NCI-H146 treated with DMSO at 0.1 percent for 48 hours (cell line): Measurements from ENCODE around the gene TRMT112.
"Not testable (repeated sequence)": the region's sequence is repeated elsewhere in the genome, so short reads cannot be mapped to it uniquely, and the experiment has no call there.

ENCODE experiments used
- DNase-seq: peaks from one replicate; lab custom pipeline; 2025; ENCODE audit not compliant: unreplicated experiment; lab: John Stamatoyannopoulos, UW

TRMT112 gene

DNA sequence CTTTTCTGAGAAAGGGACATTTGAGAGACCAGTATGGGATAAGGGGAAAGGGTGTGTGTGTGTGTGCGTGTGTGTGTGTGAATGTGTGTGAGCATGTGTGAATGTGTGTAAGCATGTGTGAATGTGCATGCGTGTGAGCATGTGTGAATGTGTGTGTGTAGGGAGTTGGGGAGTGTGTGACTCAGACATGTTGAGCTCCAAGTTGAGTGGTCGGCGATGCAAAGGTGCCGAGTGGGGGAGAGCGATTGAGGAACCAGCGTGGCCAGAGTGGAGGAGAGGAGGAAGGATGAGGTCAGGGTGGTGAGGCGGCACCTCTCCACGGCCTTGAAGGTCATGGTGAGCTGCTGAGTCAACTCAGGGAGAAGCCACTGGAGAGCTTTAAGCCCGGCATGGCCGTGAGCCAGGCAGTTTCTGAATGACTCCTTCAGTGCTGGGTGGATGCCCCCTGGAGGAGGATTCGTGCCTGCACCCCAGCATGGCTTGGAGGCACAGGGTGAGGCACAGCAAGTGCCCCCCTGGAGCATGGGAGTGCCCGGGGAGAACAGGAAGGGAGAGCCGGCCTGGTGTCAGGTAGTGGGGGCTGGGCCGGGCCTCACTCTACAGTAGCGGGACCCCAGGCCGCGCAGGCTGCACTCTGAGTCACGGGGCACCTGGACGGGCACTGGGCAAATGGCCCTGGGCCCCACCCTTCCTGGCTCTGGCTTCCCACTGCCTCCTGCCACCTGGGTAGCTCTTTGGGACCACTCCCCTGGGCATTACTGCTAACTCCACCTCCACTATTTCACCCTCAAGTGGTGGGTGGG lies 14.4 kb upstream of the TRMT112 start:
- no peak for DNase-seq

DNA sequence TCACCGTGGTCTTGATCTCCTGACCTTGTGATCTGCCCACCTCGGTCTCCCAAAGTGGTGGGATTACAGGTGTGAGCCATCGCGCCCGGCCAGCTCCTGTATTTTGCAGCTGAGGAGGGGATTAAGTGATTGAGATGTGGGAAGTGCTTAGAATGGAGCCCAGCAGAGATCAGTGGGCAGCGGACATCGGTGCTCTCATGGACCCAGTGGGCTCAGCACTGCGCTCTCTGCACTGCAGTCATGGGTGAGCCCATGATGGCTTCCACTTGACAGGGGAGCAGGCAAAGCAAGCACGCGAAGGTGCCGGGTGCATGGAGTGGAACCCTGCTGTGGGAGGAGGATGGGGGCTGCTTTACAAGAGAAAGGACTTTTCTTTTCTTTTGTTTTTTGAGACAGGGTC lies 13.5 kb upstream of the TRMT112 start:
- DNase-seq = no peak

DNA sequence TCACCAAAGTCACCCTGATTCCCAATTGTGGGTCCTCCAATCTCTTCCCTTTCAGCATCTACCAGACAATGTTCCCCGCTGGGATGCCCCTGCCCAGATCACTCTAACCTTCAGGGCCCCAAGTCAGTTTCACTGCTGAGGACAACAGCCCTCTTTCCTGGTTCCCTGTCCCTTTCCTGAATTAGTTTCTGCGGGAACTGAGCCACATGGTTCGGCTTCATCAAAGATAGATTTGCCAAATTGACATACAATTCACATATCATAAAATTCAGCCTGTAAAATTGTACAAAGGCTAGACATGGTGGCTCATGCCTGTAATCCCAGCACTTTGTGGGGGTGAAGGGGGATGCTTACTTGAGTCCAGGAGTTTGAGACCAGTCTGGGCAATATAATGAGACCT lies 10.6 kb upstream of the TRMT112 start:
- DNase-seq = no peak

DNA sequence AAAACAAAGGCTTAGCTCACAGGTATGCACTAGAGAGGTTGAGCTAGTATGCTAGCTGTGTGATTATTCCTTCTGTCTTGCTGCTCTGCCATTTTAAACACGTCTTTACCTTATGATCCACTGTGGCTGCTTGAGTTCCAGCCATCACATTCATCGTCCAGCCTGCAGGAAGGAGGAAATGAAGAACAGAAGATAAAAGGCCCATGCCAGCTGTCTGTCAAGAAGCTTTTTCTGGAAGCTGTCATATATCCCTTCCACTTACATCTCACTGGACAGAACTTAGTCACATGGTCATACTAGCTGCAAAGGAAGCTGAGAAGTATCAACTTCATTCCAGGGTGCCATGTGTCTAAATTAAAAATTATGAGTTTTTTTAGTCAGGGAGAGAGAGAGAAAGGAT lies 10.0 kb upstream of the TRMT112 start:
- no peak for DNase-seq

DNA sequence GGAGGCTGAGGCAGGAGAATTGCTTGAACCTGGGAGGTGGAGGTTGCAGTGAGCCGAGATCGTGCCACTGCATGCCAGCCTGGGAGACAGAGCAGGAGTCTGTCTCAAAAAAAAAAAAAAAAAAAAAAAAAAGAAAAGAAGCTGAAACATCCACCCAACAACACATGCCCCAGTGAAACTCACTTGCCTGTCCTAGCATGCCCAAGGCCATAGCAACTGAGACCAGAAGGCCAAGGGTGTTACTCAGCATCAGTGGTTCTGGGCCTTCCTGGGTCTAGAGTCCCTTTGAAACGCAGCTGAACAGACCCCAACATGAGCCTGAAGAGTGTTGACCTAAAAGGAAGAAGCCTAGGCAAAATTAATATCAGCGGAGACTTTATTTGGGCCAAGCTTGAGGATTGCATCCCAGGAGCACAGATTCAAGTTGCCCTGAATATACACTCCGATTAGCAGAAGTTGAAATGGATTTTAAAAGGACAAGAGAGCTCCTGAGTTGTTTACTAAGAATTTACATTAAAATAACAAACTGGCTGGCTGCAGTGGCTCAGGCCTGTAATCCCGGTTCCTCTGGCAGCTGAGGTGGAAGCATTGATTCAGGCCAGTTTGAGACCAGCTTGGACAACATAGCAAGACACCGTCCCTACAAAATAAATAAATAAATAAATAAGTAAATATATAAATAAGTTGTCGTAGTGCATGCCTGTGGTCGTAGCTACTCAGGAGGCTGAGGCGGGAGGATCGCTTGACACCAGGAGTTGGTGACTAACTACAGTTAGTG lies 7.5 kb upstream of the TRMT112 start:
- no peak for DNase-seq

DNA sequence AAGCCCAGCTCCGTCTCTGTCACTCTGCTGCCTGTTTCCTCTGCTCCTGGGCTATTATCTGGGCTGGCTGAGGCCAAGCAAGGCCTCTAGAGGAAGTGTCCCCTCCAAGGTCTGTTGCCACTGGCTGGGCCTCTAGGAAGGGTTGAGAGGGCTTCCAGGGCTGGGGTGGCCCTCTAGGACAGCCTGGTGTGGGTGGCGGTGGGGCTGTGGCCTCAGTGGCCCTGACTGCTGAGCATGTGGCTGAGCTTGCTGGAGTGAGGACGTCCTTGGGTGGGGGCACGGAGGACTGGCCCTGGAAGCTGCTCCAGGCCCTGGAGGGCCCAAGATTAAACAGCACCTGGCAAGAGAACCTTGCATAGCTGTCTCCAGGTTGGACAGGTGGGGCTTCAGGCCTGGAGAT lies 6.6 kb upstream of the TRMT112 start:
- not testable (repeated sequence) for DNase-seq

DNA sequence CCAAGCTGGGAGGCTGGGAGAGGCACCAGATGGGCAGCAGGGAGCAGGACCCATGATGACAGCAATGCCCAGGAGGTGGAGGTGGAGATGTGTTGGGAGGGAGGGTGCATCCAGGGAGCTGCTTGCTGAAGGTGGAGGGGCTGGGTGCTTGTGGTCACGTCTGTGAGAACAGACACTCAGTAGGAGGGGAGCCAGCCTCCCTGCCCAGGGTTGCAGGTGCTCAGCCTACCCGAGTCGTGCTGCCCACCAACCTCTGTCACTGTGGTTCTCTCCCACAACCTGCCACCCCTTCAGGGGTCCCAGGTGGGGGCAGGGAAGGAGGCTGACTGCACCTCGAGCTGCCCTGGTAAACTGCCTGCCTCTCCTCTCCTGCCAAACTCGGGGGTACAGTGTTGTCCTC lies 6.0 kb upstream of the TRMT112 start:
- DNase-seq = no peak

DNA sequence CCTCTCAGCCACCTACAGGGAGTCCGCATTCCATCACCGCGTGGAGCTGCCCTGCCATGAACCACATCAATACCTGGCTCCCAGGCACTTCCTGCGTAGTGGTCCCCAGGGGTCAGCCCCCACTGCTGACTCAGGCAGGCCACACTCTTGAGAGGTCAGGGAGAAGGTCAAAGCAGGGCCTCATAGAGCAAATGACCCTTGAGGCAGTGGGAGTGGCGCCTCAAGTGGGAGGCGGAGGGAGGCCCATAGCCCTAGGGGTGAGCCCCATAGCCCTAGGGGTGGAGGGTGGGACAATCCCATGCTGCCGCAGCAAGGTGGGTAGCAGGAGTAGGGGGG lies 5.5 kb upstream of the TRMT112 start:
- no peak for DNase-seq

DNA sequence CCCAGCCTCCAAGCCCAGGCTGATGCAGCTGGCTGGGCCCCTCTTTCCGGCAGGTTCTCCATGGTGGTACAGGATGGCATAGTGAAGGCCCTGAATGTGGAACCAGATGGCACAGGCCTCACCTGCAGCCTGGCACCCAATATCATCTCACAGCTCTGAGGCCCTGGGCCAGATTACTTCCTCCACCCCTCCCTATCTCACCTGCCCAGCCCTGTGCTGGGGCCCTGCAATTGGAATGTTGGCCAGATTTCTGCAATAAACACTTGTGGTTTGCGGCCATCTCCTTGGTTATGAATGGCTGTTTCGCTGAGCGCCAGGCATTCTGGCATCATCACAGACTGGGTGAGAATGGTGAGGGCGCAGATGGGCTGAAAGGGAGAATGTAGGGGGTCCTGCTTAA lies 4.2 kb upstream of the TRMT112 start:
- DNase-seq = no peak

DNA sequence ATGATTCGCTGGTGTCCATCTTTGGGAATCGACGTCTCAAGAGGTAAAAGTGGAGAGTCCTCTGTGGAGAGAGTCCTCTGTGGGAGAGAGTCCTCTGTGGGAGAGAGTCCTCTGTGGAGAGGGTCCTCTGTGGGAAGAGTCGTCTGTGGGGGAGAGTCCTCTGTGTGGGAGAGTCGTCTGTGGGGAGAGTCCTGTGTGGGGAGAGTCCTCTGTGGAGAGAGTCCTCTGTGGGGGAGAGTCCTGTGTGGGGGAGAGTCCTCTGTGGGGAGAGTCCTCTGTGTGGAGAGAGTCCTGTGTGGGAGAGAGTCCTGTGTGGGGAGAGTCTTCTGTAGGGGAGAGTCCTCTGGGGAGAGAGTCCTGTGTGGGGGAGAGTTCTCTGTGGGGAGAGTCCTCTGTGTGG lies 3.7 kb upstream of the TRMT112 start:
- DNase-seq = no peak

DNA sequence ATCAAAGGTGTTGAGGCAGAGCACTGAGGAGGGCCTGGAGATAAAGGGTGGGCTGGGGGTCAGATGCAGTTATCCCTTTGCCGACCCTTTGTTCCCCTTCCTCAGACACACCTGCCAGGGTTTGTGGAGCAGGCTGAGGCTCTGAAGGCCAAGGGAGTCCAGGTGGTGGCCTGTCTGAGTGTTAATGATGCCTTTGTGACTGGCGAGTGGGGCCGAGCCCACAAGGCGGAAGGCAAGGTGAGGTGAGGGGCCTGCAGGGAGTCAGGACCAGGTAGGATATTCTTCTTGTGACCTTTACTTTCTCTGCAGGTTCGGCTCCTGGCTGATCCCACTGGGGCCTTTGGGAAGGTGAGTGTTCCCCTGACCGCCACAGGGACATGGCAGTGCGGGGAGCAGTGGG lies 3.2 kb upstream of the TRMT112 start:
- no peak for DNase-seq

DNA sequence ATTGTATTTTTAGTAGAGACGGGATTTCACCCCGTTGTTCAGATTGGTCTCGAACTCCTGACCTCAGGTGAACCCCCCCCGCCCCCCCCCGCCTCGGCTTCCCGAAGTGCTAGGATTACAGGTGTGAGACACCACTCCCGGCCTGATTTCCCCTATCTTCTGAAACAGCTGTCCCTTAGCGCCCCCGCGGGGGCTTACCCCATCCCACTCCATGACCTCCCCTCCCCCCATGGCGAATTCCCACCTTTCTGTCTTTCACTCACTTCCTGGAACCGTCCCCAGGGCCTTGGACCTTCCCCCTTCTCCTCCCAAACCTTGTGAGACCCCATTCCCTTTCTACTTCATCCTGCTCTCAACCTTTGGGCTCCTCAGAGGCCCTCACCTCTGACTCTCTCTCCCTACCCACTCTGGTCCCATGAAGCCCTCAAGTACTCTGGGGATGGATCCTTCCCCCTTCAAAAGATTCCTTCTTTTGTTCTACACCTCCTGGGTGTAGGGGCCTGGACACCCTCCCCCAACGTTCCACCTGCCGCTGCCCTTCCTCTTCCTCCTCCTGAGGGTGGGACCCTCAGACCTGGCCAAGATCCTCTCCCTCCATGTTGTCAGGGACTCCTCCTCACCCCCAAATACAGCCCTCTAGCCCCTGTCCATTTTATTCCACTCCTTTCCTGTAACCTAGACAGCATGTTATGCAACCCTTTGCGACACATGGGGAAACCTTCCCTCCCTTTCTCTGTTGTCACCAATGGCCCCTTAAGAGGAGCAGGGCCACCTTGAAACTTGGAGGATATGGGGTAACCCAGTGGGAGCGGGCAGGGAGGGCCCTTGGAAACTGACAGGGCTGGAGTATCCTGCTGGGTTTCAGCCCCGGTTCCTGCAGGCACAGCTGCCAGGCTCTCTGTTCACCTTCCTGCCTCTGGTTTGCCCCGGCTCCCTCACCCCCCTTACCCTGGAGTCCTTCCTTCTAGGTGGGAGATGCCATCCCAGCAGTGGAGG lies 1.7 kb upstream of the TRMT112 start:
- DNase-seq = no peak

DNA sequence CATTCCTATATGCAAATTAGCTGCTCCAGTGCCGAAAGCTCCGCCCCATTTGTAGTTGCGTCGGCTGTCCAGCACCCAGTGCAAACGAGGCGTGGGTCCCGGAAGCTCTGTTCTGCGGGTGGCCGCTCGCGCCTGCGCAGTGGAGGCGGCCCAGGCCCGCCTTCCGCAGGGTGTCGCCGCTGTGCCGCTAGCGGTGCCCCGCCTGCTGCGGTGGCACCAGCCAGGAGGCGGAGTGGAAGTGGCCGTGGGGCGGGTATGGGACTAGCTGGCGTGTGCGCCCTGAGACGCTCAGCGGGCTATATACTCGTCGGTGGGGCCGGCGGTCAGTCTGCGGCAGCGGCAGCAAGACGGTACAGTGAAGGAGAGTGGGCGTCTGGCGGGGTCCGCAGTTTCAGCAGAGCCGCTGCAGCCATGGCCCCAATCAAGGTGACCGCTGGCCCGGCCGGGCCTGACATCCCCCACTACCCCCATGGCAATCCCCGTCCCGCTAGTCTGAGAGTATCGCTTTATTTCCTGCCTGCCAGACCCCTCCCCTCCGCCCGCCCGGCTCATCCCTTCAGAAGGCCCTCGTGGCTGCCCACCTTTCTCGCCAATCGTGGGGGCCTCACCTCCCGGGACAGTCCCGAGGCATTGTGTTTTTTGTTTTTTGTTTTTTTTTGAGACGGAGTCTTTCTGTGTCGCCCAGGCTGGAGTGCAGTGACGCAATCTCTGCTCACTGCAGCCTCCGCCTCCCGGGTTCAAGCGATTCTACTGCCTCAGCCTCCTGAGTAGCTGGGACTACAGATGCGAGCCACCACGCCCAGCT lies 804 bp upstream of the TRMT112 start, which contains the start of gene PRDX5:
Gene PRDX5, plus strand, starts transcription at position 161 of the 805 bp plus-strand sequence. Its CDS starts 95 bp downstream, at position 256.
- DNase-seq = peak; percentile 90

DNA sequence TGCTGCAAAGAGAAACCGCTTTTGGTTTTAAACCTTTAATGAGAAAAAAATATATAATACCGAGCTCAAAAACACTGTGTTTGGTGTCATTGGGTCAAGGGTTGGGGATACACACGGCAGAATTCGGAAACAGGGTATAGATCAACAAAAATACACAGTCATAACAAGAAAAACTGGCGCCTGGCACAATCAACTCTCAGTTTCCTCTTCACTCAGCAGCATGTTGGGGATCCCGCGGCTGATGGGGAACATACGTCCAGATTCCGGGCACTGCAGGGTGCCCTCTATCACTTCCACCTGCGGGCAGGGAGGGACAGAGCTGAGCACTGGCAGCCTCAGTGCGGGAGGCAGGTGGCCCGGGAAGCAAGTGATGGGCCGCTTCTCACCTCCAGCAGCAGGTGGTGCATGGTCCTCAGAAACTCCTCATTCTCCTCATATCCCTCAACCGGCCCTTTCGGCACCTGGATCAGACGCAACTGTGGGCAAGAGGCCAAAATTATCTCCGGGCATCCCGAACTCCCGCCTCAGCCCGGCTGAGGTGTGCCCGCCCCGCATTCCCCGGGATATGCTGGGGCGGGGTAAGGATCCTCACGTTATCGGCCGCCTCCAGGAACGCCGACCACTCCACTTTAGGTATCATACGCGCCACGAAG lies 561 bp downstream of the TRMT112 start:
- no peak for DNase-seq

DNA sequence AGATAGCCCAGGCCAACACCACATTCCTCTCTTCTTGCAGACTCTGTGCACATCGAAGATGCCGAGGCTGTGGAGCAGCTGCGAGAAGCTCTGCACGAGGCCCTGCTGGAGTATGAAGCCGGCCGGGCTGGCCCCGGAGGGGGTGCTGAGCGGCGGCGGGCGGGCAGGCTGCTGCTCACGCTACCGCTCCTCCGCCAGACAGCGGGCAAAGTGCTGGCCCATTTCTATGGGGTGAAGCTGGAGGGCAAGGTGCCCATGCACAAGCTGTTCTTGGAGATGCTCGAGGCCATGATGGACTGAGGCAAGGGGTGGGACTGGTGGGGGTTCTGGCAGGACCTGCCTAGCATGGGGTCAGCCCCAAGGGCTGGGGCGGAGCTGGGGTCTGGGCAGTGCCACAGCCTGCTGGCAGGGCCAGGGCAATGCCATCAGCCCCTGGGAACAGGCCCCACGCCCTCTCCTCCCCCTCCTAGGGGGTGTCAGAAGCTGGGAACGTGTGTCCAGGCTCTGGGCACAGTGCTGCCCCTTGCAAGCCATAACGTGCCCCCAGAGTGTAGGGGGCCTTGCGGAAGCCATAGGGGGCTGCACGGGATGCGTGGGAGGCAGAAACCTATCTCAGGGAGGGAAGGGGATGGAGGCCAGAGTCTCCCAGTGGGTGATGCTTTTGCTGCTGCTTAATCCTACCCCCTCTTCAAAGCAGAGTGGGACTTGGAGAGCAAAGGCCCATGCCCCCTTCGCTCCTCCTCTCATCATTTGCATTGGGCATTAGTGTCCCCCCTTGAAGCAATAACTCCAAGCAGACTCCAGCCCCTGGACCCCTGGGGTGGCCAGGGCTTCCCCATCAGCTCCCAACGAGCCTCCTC lies 1.5 kb downstream of the TRMT112 start:
- DNase-seq = not testable (repeated sequence)

DNA sequence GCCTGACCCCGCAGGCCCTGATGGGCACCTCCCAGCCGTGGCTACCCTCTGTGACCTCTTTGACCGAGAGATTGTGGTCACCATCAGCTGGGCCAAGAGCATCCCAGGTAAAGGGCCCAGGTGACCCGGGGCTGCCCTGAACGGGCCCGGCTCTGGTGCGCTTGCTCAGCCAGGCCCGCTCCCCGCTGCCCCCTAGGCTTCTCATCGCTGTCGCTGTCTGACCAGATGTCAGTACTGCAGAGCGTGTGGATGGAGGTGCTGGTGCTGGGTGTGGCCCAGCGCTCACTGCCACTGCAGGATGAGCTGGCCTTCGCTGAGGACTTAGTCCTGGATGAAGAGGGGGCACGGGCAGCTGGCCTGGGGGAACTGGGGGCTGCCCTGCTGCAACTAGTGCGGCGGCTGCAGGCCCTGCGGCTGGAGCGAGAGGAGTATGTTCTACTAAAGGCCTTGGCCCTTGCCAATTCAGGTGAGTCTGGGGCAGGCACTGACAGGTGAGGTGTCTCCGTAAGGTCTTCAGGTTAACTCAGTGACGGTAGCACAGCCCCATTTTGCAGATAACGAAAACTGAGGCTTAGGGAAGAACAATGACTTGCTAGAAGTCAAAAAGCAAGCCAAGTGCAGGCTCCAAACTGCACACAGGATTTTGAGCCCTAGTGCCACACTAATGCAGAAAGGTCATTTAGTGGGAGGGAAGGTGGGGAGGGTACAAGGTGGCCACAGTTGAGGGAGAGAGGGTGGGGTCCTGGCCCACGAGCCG lies 2.4 kb downstream of the TRMT112 start:
- no peak for DNase-seq

DNA sequence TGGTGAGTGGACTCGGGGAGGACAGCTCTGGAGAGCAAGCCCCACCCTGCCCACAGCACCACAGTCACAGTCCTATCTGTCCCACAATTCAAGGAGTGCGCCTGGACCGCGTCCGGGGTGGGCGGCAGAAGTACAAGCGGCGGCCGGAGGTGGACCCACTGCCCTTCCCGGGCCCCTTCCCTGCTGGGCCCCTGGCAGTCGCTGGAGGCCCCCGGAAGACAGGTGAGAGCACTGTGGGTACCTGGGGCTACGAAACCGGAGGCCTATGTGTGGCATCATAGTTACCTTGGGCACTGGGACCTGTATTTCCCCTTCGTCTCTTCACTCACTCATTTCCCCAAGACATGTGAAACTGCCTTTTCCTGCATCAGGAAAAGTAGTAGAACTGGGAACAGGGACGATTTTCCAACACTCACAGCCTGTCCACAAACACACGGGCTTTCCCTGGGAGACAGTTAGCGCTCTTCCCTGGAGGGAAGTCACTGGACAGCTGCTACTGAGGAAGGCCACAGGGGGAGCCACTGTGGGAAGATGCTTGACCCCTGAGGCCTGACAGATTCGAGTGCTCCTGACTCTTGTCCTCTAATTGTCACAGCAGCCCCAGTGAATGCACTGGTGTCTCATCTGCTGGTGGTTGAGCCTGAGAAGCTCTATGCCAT lies 3.1 kb downstream of the TRMT112 start:
- no peak for DNase-seq
